NCI-H1092 treated with DMSO at 0.1 percent for 48 hours (cell line): ENCODE data around the gene PSMG3.
"Not testable (repeated sequence)": the region's sequence is repeated elsewhere in the genome, so short reads cannot be mapped to it uniquely, and the experiment has no call there.

ENCODE experiments used
- DNase-seq: peaks from one replicate; lab custom pipeline; 2025; lab: John Stamatoyannopoulos, UW

Gene PSMG3

DNA sequence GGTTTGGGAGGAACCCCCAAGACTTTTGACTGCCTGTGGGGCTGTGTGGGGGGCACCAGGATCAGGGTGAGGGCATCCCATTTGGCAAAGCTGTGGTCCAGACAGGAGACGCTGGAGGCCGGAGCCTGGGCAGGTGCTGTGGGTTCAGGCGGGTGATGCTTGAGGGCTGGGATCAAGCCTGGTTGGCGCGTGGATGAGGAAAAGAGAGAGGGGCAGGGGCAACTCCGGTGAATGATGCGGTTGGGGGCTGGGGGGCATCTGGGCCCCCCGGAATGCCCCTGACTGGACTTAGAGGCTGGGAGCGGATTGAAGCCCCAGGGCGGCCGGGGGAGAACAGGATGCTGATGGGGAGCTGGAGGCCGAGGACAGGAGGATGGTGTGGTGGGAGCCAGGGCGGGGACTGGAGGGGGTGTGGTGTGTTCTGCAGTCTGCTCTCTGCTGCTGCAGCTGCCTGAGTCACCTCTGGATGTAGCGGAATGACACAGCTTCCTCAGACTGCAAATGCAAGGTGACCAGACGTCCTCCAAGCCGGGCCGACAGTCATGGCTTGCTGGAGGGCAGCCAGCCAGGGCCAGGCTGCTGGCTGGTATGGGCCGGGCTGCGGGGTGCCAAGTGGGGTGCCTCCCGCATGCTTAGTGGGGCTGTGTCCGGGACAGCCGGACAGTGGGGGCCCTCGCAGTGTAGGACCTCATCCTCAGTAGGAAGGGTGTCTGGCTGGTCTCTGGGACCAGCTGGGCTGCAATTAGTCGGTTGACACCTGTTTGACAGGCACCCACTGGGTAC is 36.1 kb downstream of the PSMG3 start:
- DNase-seq, result no peak

DNA sequence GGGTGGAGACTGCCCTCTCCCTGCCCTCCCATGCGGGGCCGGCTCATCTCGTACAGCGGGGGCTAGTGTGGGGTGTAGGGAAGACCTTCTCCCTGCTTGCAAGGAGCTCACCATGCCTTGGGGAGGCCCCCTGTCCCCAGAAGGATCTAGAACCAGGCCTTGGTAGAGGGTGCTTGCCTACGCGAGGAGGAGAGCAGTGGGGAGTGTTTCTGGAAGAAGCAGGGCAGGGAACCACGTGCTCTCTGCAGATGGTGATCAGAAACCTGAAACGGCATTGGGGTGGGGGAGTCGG is 36.6 kb downstream of the PSMG3 start:
- no peak for DNase-seq

DNA sequence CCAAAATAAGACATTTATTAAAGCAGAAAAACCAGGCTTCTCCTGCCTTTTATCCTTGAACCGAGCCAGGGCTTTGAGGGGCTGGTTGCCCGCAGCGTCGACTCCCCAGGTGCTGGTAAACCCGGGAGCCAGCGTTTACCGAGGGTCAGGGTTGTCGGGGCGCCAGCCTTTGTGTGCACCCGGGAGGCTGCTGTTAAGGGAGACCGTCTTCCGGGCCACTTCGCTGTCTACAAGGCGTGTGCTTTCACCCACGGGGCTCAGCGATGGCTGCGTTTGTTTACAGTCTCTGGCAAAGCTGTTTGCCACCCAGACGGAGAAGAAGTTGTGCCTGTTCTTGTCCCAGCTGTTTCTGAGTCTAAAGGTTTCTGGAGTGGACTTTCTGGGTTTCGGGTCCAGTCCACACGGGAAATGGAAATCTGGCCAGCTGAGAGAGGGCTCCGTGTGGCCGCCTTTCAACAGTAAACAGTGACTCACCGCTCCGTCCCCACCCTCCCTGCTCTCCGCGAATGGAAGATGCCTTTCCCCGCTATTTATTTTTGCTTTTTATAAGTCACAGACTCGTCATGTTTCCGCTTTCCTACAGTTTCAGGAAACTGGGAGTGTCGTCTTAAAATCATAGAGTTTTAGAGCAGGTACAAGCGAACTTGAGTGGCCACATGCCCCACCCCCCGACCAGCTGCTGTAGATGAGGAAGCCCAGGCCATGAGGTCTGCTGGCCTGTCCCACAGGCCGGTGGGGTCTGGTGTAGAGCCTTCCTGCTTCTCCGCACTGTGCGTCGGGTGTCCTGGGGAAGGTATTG is 37.2 kb downstream of the PSMG3 start:
- no peak for DNase-seq

DNA sequence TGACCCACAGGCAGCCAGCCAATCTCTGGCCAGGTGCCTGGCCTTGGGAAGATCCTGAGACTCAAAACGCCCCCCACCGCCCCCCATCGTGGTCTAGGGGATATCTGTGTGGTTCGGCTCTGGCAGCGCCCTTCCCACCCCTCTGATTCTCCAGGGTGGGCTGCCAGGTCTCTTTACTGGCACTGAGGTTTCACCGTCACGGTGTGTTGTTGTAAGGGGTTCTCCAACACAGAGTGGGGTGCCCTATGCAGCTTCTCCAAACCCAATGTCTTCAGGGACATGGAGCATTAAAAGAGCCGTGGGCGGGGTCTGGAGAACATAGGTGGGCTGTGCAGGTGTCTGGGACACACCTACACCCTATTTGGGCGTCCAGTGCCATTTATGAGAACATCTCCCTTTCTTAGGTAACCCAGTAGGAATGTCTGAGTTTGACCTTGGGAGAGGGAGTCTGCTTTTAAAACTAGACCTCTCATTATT is 37.8 kb downstream of the PSMG3 start:
- no peak for DNase-seq

DNA sequence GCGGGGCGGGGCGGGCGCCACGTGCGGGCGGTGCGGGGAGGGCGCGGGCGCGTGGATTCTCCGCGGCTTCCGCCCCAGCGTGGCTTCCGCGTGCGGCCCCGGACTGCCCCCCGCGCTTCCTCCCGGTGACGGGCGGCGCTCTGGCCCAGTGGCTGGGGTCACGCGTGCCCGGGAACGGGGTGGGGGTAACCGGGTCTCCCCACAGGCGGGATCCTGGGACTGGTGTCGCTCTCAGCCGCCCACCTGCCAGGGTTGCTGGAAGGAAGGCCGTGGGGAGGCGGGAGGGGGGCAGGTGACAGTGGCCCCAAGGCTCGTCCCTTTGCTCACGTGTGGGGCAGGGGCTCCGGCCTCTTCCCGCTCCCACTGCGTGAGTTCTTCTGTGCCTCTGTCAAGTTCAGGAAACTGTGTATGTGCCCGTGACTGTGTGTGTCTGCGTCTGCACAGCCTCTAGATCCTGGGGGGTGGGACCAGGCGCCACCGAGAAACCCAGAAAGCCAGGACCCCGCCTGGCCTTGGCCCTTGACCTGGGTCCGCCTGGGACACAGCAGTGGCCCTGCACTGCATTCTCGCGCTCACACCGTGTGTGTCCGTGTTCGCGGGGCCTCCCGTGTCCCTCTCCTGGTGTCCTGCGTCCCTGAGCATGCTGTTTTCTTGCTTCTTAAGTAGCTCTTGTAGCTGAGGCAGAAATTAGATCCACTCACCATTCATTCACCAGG is 38.4 kb downstream of the PSMG3 start:
- DNase-seq, result peak; percentile 41

- DNase-seq, result no peak
Measured at GRCh38 chr7:1530946-1531262, 38.9 kb downstream of the PSMG3 start.

GRCh38 chr7:1529383-1530116 is 40.3 kb downstream of the PSMG3 start:
- DNase-seq, result no peak

- DNase-seq, result no peak
Measured at GRCh38 chr7:1526271-1526754, 43.5 kb downstream of the PSMG3 start.

GRCh38 chr7:1525409-1525808 is 44.4 kb downstream of the PSMG3 start:
- DNase-seq, result no peak

- DNase-seq, result no peak
Measured at GRCh38 chr7:1523844-1524243, 46.0 kb downstream of the PSMG3 start.

- no peak for DNase-seq
Measured at GRCh38 chr7:1523208-1523607, 46.6 kb downstream of the PSMG3 start.

DNA sequence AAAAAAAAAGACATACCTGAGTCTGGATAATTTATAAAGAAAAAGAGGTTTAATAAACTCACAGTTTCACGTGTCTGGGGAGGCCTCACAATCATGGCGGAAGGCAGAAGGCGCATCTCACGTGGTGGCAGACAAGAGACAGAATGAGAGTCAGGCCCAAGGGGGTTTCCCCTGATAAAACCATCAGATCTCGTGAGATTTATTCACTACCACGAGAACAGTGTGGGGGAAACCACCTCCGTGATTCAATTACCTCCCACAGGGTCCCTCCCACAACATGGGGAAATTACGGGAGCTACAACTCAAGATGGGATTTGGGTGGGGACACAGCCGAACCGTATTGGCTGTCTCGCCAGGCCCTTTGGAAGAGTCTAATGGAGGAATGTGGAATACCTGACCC is 48.4 kb downstream of the PSMG3 start:
- DNase-seq, result no peak

DNA sequence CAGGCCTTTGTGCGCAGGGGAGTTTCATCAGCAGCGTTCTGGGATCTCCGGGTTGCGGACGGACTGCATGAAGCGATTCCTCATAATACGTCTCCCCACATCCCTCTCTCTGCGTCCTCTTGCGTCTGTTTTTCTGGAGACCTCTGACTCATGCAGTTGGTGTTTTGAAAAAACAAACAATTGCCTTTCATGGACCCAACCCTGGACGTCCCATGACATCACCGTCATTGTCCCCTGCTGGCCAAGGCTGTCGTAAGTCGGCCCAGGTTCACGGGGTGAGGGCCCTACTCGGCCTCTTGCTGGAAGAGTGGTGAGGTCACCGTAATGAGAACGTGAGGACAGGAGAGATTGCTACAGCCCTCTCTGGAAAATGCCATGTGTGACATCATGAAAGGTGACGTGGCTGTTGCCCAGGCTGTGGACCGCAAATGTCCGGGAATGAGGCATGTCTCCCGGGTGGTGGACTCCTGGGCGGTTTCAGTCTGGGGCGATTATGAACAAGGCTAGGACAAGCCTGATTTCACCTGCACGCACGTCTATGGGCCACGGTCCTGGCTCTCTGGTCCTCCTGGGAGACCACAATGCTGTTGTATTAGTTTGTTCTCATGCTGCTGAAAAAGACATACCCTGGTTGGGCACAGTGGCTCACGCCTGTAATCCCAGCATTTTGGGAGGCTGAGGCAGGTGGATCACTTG is 49.1 kb downstream of the PSMG3 start:
- no peak for DNase-seq

DNA sequence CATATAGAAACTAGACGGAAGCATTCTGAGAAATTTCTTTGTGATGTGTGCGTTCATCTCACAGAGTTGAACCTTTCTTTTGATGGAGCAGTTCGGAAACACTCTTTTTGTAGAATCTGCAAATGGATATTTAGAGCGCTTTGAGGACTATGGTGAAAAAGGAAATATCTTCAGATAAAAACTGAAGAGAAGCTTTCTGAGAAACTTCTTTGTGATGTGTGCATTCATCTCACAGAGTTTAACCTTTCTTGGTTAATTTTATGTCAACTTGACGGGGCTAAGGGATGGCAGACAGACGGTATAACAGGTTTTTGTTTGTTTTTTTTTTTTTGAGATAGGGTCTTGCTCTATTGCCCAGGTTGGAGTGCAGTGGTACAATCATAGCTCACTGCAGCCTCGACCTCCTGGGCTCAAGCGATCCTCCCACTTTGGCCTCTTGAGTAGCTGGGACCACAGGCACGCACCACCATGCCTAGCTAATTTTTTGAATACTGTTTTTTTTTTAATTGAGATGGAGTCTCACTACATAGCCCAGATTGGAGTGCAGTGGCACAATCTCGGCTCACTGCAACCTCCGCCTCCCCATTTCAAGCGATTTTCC is 50.4 kb downstream of the PSMG3 start:
- not testable (repeated sequence) for DNase-seq
